Limb (tissue), 2 donors: ENCODE results near the gene ASB18.

Experiments
- DNase-seq, 2 donors: peaks; one replicate each; pipeline ENCODE4 v3.0.0-alpha.2; 2016; ENCODE audit errors: extremely low spot score in 2 of 2

ASB18 gene

DNA sequence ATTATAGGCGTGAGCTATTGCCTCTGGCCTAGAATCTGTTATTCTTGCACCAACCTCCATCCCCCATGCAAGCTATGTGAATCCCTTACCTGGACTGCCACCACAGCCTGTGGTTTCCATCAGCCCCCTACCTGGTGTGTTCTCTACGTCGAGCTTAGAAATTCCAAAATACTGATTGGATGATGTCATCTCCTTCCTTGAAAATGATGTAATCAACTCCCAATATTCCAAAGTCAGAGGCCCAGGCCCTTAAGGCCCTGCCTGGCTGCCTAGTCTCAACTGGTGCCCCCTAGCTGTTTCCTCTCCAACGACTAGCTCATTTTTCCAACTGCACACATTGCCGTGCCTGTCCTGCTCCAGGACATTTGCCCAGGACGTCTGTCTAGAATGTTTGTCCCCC is 54.7 kb downstream of the ASB18 start:
- no peak for DNase-seq

DNA sequence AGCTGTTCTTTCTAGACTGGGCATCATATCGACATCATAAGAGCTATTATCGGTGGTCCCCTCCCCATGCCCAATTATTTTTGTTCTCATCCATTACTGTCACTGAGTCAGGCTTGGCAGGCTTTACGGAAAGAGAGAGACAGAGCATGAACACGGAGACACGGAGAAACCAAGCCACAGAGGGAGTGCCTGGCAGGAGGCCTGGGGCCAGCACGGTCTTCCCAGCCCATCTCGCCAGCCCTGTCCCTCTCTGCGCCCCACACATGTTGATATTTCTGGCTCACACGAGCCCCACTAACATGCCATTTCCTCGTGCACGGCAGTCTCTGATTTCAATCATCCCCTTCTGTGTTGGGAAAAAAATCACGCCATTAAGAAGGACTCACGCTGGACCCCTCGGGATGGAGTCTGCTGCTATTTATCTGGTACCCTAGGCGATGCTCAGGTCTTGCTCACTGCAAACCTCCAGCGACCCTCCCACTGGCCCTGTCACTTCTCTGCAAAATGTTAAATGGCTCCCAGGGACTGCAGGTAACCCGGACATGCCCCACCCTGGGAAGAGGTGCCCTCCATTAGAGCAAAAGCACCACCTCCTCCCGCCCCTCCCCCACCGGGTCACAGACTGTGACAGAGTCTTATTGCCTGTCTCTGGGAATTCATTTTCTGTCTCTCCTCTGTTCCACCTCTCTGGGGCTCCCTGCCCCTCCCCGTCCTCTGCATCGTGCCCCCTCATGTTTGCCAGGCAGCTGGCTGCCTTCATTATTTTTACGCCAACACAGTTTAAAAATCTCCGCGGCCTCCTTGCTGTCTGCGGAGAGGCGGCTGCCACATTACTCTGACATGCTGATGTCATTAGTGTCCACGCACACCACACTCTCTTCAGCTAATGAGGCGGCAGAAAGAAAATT is 55.9 kb downstream of the ASB18 start:
- no peak for DNase-seq

DNA sequence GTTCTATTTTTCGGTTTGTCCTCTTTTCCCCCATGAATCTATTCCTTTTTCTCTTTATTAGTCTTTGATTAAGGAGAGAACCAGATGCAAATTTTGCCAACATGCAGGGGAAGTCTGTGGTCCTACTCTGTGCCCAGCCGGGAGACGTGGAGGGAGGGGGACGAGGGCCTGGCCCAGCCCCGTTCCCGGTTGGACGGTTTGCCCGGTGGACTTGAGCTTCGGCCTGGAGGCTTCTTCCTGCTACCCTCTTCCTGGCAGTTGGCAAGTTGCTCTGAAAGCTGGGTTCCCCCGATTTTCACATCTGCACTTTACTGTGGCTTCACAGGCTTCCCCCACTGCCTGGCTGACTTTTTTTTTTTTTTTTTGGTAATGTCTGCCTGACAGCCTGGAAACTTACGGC is 56.7 kb downstream of the ASB18 start:
- DNase-seq, result no peak

DNA sequence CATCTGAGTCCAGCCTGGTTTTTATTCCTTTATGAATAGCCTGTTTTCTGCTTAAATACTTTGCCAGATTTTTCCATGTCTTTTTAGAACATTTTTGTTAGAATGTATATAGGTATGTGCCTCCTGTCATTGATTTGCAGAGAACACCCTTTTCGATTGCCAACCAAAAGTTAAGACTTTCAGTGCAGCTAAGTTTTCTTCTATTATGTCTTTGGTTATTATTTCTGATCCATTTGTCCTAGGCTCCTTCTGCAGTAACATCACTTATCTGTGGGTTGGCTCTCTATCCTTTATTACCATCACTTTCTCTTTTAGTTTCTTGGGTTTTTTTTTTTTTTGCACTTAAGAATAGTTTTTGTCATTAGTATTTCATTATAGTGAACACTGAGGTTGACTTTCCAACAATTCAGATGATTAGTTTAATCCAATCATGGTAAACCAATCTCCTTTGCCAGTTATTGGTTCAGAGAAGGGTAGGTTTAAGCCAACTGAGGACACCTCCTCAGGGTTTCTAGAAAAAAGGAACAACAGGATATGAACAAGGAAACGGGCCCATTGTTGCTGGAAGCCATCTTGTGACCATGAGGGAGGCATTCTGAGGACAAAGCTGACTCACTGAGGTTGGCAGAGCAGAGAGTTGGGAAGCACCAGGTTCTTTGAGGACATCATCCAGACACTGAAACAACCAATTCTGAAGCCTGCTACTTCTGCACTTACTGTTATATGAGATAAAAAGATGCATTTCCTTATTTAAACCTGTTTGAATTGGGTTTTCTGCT is 58.1 kb downstream of the ASB18 start:
- no peak for DNase-seq

DNA sequence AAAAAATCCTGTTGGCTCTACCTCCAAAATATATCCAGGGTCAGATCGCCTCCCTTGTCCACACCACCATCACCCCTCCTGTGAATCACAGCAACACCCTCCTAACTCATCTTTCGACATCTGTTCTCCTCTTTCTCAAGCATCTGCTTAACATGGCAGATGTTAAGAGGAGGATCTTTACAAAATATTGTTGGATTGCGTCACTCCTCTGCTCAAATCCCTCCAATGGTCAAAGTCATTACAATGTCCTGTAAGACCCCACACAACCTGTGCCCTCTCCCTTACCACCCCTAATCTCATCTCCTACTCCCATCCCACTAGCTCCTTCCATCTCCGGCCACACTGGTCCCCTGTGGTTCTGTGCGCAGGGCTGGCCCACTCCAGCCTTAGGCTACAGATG is 59.3 kb downstream of the ASB18 start:
- no peak for DNase-seq

DNA sequence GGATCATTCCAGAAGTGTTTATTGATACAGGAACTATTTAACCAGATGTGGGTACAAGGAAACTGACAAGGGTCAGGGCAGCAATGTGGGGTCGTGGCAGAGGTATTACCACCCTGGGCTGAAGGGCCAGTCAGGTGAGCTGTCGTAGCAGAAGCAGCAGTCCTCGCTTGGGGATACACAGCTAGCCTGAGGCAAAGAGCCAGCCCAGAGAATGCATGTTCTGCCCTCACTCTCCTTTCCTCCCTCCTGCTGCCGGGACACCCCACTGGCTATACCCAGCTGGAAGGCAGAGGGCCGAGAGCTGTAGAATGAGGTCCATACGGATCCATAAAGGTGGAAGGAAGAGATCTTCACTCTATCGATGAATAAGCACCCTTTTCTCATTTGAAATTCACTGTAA is 63.8 kb downstream of the ASB18 start:
- DNase-seq, result no peak

DNA sequence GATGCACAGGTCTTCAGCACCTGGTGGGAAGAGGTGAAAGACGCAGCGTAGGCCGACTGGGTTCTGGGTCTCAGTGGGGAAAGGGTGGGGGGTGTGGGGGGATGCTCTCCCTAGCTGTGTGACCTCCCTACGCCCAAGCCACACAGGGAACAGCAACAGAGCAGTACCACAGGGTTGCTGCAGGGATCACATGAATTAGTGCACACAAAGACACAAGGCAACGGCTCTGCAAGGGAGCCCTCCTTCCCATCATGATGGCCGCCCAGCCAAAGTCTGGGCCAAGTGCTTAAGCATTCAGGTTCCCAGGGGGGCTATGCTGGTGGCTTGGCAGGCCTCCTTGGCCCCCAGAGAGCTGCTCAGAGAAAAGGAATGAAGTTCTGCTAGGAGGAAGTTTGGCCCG is 67.8 kb downstream of the ASB18 start:
- no peak for DNase-seq

DNA sequence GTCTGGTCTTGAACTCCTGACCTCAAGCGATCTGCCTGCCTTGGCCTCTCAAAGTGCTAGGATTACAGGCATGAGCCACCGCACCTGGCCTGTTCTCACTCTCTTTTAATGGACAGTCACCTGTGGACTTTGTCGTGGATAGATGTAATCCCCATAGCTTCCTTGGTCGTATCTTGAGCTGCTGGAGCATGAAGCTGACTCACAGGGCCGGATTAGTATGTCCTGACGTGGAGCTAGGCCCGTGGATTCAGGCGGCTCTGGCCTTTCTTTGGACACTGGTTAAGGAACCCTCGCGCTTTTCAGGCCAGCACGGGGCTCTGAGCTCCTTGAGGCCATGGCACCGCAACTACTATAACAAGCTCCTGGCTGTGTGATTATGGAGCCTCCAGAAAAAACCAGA is 68.5 kb downstream of the ASB18 start:
- no peak for DNase-seq

DNA sequence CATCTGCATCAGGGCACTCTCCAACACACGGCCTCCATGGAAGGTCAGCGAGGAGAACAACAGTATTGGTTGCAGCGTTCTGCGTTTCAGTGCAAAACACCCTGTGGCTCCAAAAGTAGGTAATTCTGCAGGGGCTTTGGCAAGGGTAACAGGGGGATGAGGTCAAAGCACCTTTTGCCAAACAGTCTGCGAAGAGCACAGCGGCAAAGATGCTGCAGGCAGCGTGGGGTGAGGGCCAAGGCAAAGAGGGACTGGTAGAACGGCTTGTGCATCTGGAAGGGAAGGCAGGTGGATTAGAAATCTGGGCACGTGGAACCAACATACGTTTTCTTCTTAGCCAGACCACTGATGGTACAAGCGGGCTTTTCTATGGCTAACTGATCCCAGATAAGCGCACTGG is 69.4 kb downstream of the ASB18 start:
- DNase-seq, result no peak

DNA sequence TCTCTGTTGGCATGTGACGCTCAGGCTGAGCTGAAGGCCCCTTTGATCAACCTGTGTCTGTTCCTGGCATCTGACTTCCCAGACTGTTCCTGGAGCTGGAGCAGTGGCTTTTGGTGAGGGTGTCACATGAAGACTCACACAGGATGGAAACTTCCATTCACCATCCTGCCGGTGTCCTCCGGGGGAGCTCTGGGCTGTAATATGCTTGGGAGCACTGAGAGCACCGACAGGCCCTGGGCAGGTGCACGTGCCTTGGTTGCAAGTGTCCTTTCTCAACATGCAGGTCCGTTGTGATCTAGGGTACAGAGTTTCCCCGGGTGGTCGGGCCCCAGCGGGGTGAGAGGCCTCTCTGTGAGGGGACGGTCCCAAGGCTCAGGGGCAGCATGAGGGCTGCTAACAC is 71.2 kb downstream of the ASB18 start:
- DNase-seq, result no peak

DNA sequence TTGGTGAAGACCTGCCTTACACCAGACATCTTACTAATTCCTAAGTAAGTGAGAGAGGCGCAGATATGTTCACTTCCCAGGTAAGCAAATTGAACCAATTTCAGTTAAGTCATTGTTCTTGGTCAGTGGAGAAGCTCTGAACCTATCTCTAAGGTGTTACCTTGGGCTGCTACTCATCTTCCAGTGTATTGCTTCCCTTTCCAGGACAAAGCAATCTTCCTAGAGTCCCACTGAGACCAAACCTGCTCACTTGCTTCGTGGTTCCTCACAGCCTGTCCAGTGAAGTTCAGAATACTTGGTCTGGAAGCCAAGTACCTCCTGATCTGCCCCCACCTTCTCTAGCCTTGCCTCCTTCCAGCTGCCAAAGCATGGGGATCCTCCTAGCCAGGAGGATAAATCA is 73.5 kb downstream of the ASB18 start:
- no peak for DNase-seq

DNA sequence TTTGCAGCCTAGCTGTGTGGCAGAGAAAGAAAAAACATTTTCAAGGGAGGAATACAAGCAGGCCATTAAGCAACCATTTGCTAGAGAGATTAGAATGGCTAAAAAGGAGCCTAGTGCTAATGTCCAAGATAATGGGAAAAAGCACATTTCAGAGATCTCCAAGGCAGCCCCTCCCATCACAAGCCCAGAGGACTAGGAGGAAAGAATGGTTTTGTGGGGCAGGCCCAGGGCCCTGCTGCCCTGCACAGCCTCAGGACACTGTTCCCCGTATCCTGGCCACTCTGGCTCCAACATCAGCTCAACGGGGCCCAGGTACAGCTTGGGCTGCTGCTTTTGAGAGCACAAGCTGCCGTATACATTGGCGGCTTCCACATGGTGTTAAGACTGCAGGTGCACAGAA is 79.5 kb downstream of the ASB18 start:
- no peak for DNase-seq

DNA sequence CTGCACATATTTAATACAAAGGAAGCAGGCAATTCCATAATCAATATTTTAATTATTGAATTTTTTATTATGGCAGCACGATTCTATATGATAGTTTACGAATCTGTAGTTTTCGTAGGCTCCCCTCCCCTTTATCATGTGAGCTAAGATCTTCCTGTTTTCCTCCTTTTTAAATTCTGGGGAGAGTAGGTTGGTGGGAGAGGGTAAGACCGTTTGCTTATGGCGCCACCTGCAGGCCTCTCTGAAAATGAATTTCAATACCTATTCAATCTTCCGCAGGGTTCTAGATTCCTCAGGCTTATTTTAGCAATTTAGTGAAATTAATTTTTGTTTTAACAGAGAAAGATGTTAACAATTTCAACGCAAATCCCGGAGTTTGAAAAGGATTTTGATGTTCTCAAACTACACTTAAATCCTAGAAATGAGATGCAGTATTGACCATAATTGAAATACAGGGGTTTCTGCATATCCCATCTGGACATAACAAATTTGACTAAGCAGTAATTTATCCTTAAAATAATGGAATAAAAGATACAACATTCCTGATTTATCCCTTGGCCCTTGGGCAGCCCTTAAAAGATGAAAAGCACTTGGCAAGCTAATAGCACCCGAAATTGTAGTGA is 83.3 kb downstream of the ASB18 start:
- peak; percentile 68 to 75 for DNase-seq

DNA sequence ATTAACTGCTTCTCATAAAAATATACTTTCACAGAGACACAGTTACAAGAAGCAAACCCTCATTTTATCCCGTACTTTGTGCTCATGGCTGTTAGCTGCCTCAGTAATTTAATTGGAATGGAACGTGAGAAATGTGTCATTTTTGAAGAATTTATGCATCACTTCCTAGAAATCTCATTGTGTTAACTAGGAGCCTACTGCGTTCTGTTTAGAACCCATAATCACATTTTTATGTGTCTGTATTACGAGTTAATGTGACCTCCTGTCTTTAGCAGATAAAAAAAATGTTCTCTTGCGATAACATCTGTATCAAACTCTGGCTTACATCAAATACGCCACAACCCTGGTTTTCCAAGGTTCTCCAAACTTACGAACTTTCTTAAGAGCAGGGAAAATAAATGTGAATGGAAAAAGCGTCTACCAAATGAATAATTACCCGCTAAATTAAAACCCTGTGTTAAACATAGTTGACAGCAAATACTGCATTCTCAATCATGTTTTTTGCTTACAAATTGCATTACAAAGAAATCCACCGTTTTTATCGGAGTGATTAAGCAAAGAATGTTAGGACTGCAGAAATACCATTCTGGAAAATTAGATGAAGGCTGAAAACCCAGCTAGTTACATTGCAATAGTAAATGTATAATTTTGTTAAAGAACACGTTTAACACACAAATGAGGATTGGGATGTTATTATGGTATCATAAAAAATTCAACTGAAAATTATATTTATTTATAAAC is 84.0 kb downstream of the ASB18 start:
- no peak for DNase-seq

DNA sequence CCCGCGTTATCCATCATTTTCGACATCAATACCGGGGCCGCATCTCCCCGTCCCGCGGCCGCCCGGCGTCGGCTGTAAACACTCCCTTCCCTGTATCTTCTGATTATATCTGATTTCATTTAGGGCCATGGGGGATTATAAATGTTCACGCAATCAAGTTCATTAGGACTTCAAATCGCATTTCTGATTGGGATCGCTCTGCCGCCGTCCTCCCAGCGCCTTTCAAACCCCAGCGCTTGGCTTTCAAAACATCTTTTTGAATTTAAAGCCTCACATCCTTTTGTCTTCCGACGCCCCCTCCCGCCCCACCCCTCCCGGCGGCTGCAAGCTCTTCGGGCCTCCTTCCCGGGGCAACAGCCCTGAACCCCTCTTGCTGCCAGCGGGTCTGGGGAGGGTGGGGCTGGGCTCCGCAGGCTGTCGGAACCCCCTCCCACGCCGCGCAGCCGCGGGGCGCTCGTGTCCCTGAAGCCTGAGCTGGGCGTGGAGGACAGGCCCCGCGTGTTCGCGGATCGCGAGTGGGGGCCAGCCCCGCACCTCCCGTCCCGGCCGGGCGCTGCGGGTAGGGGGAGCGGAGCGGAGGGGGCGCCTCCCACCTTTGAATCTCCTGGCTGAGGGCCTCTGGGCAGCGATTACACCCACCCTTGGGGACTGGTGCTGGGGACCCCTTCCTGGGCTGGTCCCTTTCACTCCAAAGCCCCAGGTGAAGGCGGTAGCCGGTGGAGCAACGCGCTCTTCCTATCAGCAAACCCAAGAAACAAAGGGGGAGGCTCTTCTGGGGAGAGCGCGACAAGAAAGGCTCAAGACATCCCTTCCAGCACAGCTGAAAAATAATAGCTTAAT is 84.8 kb downstream of the ASB18 start:
- DNase-seq, result peak in 1 of 2 donors; percentile 56

DNA sequence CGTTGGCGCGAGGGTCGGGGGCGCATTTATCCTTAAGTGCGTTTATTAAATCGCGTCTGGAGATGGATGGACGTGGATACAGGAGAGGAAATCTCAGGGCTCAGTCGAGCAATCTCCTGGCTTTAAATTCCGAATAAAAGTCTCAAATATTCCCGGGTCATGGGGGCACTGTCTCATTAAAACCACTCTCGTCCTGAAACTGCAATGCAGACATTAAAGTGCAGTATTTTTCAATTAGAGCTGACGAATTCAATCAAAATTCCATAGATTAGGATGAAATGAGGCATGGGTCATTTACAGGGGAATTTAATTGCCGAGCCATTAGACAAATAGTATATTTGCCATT is 85.3 kb downstream of the ASB18 start:
- no peak for DNase-seq

DNA sequence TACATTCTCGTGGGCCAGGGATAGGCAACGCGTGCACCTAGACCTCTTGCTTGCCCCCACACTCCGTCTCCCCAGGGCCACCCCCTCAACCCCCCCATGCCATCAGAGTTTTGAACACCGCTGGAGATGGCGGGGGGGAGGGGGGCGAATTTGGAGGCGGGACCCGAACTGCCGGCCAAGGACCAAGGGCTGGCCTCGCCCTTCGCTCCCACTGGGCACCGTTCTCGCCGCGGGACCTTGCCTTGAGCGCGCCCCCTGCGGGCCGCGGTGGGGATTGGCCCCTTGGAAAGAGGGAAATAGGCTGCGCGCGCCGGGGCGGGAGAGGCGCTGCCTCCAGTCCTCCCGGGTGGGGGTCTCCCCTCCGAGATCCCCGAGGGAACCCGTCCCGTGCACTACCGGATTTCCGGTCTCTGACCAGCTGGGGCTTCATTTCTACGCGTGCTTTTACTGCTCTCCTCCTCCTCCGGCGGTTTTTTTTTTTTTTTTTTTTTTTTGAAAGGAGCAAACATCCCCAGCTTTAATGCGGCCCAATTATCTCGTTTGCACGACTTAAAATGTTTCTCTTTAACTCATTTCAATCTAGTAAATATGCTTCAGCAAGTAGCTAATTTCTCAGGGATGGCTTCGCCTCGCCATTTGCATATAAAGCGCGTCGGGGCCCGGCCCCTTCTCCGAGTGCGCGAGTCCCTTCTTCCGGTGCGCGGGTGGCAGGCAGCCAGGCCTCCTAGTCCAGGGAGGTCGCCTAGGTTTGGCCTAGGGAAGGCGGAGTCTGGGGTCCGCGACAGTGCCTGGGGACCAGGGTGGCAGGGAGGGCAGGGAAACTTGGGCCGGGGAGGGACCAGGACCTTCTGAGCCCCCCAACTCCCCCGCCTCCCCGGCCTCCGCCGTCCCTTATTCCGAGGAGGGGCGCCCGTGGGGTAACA is 86.0 kb downstream of the ASB18 start:
- peak in 1 of 2 donors; percentile 84 for DNase-seq

DNA sequence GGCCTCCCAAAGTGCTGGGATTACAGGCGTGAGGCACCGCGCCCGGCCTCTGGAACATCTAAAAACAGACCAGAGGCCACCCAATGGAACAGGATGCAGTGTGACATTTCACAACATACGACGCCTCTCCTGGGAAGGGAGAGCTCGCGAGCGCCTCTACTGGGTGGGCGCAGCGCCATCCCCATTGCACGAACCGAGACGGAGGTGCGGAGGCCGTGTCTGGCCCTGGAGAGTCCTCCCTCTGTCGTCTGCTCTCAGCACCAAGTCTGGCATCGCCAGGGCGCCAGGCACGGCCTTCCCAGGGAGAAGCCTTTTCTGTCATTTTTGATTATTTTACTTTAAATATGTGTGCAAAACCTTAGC is 86.6 kb downstream of the ASB18 start:
- DNase-seq, result peak in 1 of 2 donors; percentile 67

DNA sequence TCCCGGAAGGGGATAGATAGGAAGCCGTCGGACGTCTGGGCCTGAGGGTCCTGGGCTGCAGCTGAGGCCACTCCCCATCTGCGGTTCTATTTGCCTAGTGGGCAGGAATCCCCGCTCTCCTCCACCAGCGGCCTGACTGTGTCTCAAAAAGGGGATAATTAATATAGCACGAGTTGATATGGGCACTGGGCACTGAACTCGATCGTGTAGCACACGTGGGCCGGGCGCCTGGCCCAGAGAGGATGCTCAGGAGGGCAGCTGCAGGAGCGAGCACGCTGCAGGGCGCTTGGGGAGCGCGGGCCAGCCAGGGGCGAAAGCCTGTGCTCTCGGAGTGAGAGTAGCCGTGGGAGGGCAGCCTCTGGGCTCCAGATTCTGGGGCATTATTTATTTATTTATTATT is 87.3 kb downstream of the ASB18 start:
- DNase-seq, result no peak

DNA sequence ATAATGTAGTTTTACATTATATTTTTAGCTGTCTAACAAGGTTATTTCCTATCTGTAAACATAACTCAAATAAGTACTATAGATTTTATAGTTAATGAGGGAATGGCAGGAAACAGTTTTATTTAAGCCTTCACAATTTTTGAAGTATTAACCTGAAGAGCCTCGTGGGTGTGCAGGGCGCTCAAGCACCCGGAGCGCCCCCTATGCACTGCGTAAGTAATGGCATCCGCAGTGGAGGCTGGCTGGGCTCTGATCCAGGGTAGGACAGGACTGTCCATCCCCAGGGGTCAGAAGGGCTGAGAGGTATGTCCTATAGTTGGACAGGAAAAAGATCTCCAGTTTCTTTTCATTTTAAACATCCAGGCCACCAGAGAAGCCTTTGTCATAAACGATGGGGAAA is 87.8 kb downstream of the ASB18 start:
- peak in 1 of 2 donors; percentile 53 for DNase-seq
